ENCODE results near the gene ANKRA2.
A peak's percentile ranks its signal among the peaks of the same experiment; 100 is the strongest.
"Not testable (repeated sequence)": the region's sequence is repeated elsewhere in the genome, so short reads cannot be mapped to it uniquely, and the experiment has no call there.

Gene ANKRA2

GRCh38 chr5:73534011-73534644 lies 31.3 kb downstream of the ANKRA2 start:
- DNase-seq (ENCODE audit: insufficient read length, low spot score) = no peak
- no peak for TF ChIP-seq POLR2A (IDR thresholded peaks at IDR 0.05; ENCODE audit: low read depth, low read length)
- no peak for FAIRE-seq

GRCh38 chr5:73532195-73532594 lies 33.2 kb downstream of the ANKRA2 start:
- no peak for TF ChIP-seq POLR2A (IDR thresholded peaks at IDR 0.05; ENCODE audit: low read depth, low read length)
- DNase-seq (ENCODE audit: insufficient read length, low spot score) (no peak), FAIRE-seq (no peak)

DNA sequence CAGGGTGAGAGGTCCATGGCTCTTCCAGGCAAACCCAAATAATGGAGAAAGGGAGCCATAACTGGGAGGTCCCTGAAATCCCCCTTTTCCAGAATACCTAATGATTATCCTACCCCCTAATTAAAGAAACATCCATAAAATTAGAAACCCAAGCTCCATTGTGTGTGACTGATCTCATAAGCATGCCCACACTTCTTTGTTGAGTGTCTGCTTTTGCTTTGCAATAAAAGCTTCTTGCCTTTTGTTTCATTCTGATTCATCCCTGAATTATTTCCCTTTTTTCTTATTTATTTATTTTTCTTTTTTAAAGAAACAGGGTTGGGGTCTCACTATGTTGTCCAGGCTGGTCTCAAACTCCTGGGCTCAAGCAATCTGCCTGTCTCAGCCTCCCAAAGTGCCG lies 34.1 kb downstream of the ANKRA2 start:
- no peak for FAIRE-seq
- no peak for TF ChIP-seq POLR2A (IDR thresholded peaks at IDR 0.05; ENCODE audit: low read depth, low read length)
- DNase-seq (ENCODE audit: insufficient read length, low spot score) = no peak

DNA sequence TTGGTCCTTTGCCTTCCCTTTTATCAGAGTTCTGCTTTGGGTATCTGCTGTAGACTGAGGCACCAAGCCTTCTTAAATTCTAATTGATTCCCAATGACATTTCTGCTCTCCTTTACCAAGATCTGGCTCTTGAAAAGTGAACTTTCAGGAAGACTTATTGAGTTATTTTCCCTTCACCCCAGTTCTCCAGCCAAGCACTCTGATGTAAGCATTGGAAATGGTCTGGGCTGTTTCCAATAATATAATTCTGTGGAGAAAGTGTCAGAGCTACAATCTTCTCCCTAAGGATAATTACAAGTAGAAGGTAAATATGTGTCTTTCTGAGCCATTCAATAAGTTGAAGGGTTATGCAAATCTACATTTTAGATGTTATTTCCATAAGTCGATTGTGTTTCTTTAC lies 36.4 kb downstream of the ANKRA2 start:
- FAIRE-seq = no peak

DNA sequence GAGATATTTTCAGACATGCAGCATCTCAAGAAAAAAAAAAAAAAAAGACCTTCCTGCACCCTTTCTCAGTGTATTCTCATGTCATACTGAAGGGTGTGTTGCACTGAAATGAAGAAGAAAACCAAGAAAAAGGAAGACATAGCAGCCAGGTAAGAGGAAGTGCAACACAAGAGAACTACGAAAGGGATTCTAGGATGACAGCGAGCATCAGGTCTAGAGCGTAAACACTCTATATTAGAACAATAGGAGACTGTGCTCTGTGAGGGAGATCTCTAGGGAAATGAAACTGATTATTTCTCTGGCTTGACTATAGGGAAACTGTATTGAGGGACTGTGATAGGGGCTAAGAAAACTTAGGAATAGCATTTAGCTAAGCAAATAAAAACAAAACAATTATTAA lies 37.2 kb downstream of the ANKRA2 start:
- DNase-seq (ENCODE audit: insufficient read length, low spot score) (no peak), FAIRE-seq (no peak)
- no peak for TF ChIP-seq POLR2A (IDR thresholded peaks at IDR 0.05; ENCODE audit: low read depth, low read length)

More for the DNA sequence above, 36.4 kb downstream of the ANKRA2 start:
- DNase-seq (ENCODE audit: insufficient read length, low spot score) = no peak
- no peak for TF ChIP-seq POLR2A (IDR thresholded peaks at IDR 0.05; ENCODE audit: low read depth, low read length)

- TF ChIP-seq POLR2A (IDR thresholded peaks at IDR 0.05; ENCODE audit: low read depth, low read length) = no peak
- DNase-seq (ENCODE audit: insufficient read length, low spot score) = no peak
- no peak for FAIRE-seq
Measured at GRCh38 chr5:73525606-73526203, 39.7 kb downstream of the ANKRA2 start.

DNA sequence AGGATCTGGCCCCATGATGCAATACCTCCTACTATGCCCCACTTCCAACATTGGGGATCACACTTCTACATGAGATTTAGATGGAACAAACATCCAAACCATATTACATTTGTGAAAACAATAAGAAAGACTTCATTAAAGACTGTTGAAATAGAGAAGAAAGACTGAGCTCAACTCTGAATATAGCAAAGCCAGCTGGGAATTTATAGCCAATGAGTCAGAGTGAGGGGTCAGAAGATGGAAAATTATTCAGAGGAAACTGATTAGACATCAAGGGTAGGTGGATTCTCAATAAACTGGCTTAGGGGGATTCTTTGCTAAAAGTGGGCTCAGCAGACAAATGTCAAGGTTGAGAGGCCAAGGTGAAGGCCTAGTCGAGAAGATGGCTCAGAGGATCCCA lies 41.6 kb downstream of the ANKRA2 start:
- no peak for FAIRE-seq
- no peak for TF ChIP-seq POLR2A (IDR thresholded peaks at IDR 0.05; ENCODE audit: low read depth, low read length)
- no peak for DNase-seq (ENCODE audit: insufficient read length, low spot score)

DNA sequence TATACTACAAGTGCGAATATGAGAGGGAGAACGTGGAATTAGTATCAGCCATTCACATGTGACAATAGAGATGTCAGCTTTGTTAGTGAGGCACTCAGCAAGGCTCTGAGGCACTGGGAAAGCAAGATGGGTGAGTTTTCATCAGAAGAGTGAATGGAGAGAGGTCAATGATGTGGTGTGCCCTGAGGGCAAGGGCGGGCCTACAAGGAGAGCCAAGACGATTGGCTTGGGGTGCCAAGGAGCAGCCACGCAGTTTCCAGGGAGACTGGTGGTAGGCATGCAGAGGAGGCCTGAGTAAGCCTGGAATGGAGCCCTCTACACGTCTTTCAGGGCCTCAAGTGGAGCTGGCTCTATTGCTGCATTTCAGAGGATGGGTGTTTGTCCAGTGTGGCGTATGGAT lies 42.5 kb downstream of the ANKRA2 start:
- no peak for TF ChIP-seq POLR2A (IDR thresholded peaks at IDR 0.05; ENCODE audit: low read depth, low read length)
- DNase-seq (ENCODE audit: insufficient read length, low spot score) (no peak), FAIRE-seq (no peak)

GRCh38 chr5:73519531-73520283 lies 45.7 kb downstream of the ANKRA2 start:
- DNase-seq (ENCODE audit: insufficient read length, low spot score) (peak; percentile 73), FAIRE-seq (peak; percentile 58)
- no peak for TF ChIP-seq POLR2A (IDR thresholded peaks at IDR 0.05; ENCODE audit: low read depth, low read length)

- FAIRE-seq = no peak
- TF ChIP-seq POLR2A (IDR thresholded peaks at IDR 0.05; ENCODE audit: low read depth, low read length) = no peak
- DNase-seq (ENCODE audit: insufficient read length, low spot score) = no peak
Measured at GRCh38 chr5:73515232-73515631, 50.2 kb downstream of the ANKRA2 start.

- DNase-seq (ENCODE audit: insufficient read length, low spot score) (no peak), FAIRE-seq (no peak)
- no peak for TF ChIP-seq POLR2A (IDR thresholded peaks at IDR 0.05; ENCODE audit: low read depth, low read length)
Measured at GRCh38 chr5:73514418-73514817, 51.0 kb downstream of the ANKRA2 start.

DNA sequence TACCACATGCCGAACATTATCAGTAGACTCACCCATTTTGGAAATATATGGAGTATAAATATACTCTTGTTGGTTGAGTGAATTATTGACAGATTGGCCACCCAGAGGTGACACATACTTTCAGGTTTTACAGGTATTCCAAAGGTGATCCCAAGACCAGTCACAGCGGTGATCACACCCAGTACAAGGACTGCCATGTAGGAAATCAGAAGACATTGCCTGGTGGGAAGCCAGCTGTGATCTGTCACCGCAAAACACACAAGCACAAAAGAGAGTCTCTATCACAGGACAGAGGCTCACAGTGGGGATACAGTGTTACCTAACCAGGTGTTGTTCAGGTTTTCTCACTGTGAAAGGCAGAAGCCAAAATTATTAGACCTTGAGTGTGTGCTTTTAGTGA lies 51.4 kb downstream of the ANKRA2 start:
- FAIRE-seq (no peak), DNase-seq (ENCODE audit: insufficient read length, low spot score) (no peak)
- TF ChIP-seq POLR2A (IDR thresholded peaks at IDR 0.05; ENCODE audit: low read depth, low read length) = no peak

GRCh38 chr5:73508521-73508920 lies 56.9 kb downstream of the ANKRA2 start:
- not testable (repeated sequence) for FAIRE-seq; DNase-seq (ENCODE audit: insufficient read length, low spot score)

DNA sequence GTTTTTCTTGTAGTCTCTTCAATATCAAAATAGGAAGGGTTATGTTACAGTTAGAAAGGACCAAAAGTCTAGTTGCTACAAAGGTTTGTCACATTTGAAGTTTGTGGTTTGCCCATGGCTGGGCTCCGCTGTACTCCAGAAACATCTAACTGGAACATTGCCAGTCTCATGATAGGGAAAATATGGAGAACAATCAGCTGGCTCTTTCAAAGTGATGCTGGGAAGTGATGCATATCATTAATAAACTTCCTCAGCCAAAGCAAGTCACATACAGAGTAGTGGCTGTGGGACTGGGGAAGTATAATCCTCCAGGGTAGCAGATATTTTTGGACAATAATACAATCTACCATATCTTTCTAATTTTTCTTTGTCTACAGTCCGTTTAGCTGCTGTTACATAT lies 58.4 kb downstream of the ANKRA2 start:
- no peak for TF ChIP-seq POLR2A (IDR thresholded peaks at IDR 0.05; ENCODE audit: low read depth, low read length)
- FAIRE-seq (no peak), DNase-seq (ENCODE audit: insufficient read length, low spot score) (no peak)

- DNase-seq (ENCODE audit: insufficient read length, low spot score) (no peak), FAIRE-seq (no peak)
- no peak for TF ChIP-seq POLR2A (IDR thresholded peaks at IDR 0.05; ENCODE audit: low read depth, low read length)
Measured at GRCh38 chr5:73506459-73506955, 58.9 kb downstream of the ANKRA2 start.

All from H54 (cell line).